ENCODE measurements around the gene KRTAP10-4. TPM values are rescaled to one million over a fixed set of nuclear protein-coding genes. Genes with fewer than 3 reads are reported as not detected.

Gene KRTAP10-4
- total RNA-seq, 4 donors from 2014 or later, result not detected

GRCh38 chr21:44594406-44594916 is 20.9 kb downstream of the KRTAP10-4 start:
- Histone ChIP-seq H3K27me3 (peaks cover 49% of the 10 kb centered on the region), H3K27ac (no peak overlapping the region), H3K4me1 (no peaks in the 10 kb centered on the region), H3K4me3 (no peak overlapping the region), H3K36me3 (no peaks in the 10 kb centered on the region), H3K9me3 (peaks cover 0 to 5% of the 10 kb centered on the region in 2 donors)
- WGBS, 2 donors (ENCODE audit: low coverage in 1 of 2), result 64 to 69% methylated on average over 12 of the region's 12 CpGs
- intact Hi-C loops (cut with DNase I; ENCODE audit: low total_unique reads), result no loop called here
- in situ Hi-C loops (cut with MboI; ENCODE audit: low pct_ligation_motif_present in 1 of 4, low pct_unique_long_range_greater_than_20kb in 1 of 4, low sequenced_read_pairs in 3 of 4), result loop anchor here in 2 of 4 donors (25.0 kb wide), 1 partner anchor 93 kb away; the partner anchor contains the start of genes KRTAP10-12 (in 2 of the 2) and KRTAP12-1 (in 2 of the 2)
- no peak for DNase-seq
- TF ChIP-seq EP300 (IDR thresholded peaks at IDR 0.05; ENCODE audit: low read depth) (no peak), POLR2A (IDR thresholded peaks at IDR 0.05) (no peak), CTCF (IDR thresholded peaks at IDR 0.05) (no peak), POLR2AphosphoS5 (IDR thresholded peaks at IDR 0.05) (no peak)

GRCh38 chr21:44595524-44595923 is 22.0 kb downstream of the KRTAP10-4 start:
- intact Hi-C loops (cut with DNase I; ENCODE audit: low total_unique reads), result no loop called here
- in situ Hi-C loops (cut with MboI; ENCODE audit: low pct_ligation_motif_present in 1 of 4, low pct_unique_long_range_greater_than_20kb in 1 of 4, low sequenced_read_pairs in 3 of 4), result loop anchor here in 2 of 4 donors (25.0 kb wide), 1 partner anchor 92 kb away; the partner anchor contains the start of genes KRTAP10-12 (in 2 of the 2) and KRTAP12-1 (in 2 of the 2)
- Histone ChIP-seq H3K4me3 (no peak overlapping the region), H3K27ac (no peak overlapping the region), H3K36me3 (no peaks in the 10 kb centered on the region), H3K9me3 (peaks cover 0 to 5% of the 10 kb centered on the region in 2 donors), H3K27me3 (peaks cover 45% of the 10 kb centered on the region), H3K4me1 (no peaks in the 10 kb centered on the region)
- TF ChIP-seq POLR2AphosphoS5 (IDR thresholded peaks at IDR 0.05) (no peak), CTCF (IDR thresholded peaks at IDR 0.05) (no peak), EP300 (IDR thresholded peaks at IDR 0.05; ENCODE audit: low read depth) (no peak), POLR2A (IDR thresholded peaks at IDR 0.05) (no peak)
- WGBS, 2 donors (ENCODE audit: low coverage in 1 of 2), result 75% methylated on average over 6 of the region's 6 CpGs; no CpG with 5 or more reads in 1 of the 2 donors
- DNase-seq, result no peak

DNA sequence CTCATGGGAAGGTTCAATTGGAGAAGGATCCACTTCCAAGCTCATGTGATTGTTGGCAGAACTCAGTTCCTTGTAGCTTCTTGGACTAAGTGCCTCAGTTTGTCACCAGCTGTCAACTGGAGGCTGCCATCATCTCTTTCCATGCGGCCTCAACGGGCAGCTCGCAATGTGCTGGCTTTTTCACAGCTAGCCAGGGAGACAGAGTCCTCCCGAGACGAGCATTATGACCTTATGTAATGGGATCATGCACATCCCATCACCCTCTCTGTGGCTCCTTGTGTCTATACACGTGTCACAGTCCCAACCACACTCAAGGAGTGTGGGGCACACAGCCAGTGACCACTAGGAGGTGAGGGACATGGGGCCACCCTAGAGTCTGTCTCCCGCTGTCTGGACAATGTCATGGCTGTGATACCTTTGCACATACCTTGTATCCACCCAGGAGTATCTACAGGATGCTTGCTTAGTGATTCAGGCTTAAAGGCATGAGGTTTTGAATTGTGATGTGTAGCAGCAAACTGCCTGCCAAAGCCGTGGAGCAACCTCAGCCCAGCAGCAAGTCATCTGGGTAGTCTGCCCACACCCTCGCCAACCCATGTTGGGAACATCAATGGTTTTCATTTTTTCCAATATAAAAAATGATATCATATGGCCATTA is 22.7 kb downstream of the KRTAP10-4 start:
- Histone ChIP-seq H3K4me1 (no peaks in the 10 kb centered on the region), H3K27me3 (peaks cover 44% of the 10 kb centered on the region), H3K4me3 (no peak overlapping the region), H3K36me3 (no peaks in the 10 kb centered on the region), H3K9me3 (peaks cover 0 to 5% of the 10 kb centered on the region in 2 donors), H3K27ac (no peak overlapping the region)
- DNase-seq, result no peak
- in situ Hi-C loops (cut with MboI; ENCODE audit: low pct_ligation_motif_present in 1 of 4, low pct_unique_long_range_greater_than_20kb in 1 of 4, low sequenced_read_pairs in 3 of 4), result loop anchor here in 2 of 4 donors (25.0 kb wide), 1 partner anchor 91 kb away; the partner anchor contains the start of genes KRTAP10-12 (in 2 of the 2) and KRTAP12-1 (in 2 of the 2)
- intact Hi-C loops (cut with DNase I; ENCODE audit: low total_unique reads), result no loop called here
- TF ChIP-seq POLR2A (IDR thresholded peaks at IDR 0.05) (no peak), CTCF (IDR thresholded peaks at IDR 0.05) (no peak), EP300 (IDR thresholded peaks at IDR 0.05; ENCODE audit: low read depth) (no peak), POLR2AphosphoS5 (IDR thresholded peaks at IDR 0.05) (no peak)
- 73 to 80% methylated on average over 6 to 9 of the region's 9 CpGs for WGBS, 2 donors (ENCODE audit: low coverage in 1 of 2)

DNA sequence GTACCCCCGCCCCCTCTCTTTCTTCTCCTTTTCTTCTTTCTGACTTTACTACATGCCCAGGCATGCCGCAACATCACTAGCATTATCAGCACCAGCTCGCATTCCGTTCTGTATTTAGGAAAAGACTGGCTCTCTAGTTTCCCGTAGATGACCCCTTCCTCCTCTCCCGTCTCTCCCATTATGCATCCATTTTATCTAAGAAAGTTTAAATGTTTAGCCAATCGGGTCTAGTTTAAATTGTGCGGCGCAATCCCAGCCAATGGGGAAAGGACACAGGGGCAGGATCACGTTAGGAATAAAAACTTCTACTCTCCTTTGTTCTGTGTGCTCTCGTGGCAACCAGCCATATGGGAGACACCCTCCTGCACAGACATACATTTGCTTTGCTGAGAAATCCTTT is 24.5 kb downstream of the KRTAP10-4 start:
- Histone ChIP-seq H3K9me3 (peaks cover 0 to 5% of the 10 kb centered on the region in 2 donors), H3K4me1 (no peaks in the 10 kb centered on the region), H3K27me3 (peaks cover 46% of the 10 kb centered on the region), H3K4me3 (no peak overlapping the region), H3K36me3 (no peaks in the 10 kb centered on the region), H3K27ac (no peak overlapping the region)
- 64 to 79% methylated on average over 11 of the region's 11 CpGs for WGBS, 2 donors (ENCODE audit: low coverage in 1 of 2)
- no peak for TF ChIP-seq POLR2AphosphoS5 (IDR thresholded peaks at IDR 0.05)
- TF ChIP-seq CTCF (IDR thresholded peaks at IDR 0.05), result no peak
- no peak for TF ChIP-seq POLR2A (IDR thresholded peaks at IDR 0.05)
- intact Hi-C loops (cut with DNase I; ENCODE audit: low total_unique reads) (no loop called here), in situ Hi-C loops (cut with MboI; ENCODE audit: low pct_ligation_motif_present in 1 of 4, low pct_unique_long_range_greater_than_20kb in 1 of 4, low sequenced_read_pairs in 3 of 4) (loop anchor here in 2 of 4 donors (25.0 kb wide), 1 partner anchor 89 kb away; the partner anchor contains the start of genes KRTAP10-12 (in 2 of the 2) and KRTAP12-1 (in 2 of the 2))
- no peak for DNase-seq

Measured in transverse colon (tissue), 4 donors.